DOHH2 (cell line): ENCODE measurements around the gene DCAF4.
"Not testable (repeated sequence)": the region's sequence is repeated elsewhere in the genome, so short reads cannot be mapped to it uniquely, and the experiment has no call there.

Experiments
- H3F3A ChIP-seq: fragments of 200-600 bp; sonication (generic), shearing (Covaris generic); 2 replicates; pipeline ENCODE4 v1.6.0; 2016; ENCODE audit warnings: antibody characterized with exemption, mild to moderate bottlenecking; ENCODE audit not compliant: control insufficient read depth, insufficient read depth
- H3K27ac ChIP-seq: fragments of 200-600 bp; sonication (generic); 2 replicates; pipeline ENCODE4 v1.5.1; 2014; ENCODE audit warnings: low read depth, mild to moderate bottlenecking, low read length, moderate library complexity
- H3K27me3 ChIP-seq: fragments of 200-600 bp; sonication (generic); 2 replicates; pipeline ENCODE4 v1.6.1; 2014; ENCODE audit warnings: mild to moderate bottlenecking, low read length, mixed read lengths; ENCODE audit not compliant: control insufficient read depth
- H3K36me3 ChIP-seq: fragments of 200-600 bp; sonication (generic); 2 replicates; pipeline ENCODE4 v1.6.1; 2014; ENCODE audit warnings: mild to moderate bottlenecking, low read length, moderate library complexity, mixed read lengths; ENCODE audit not compliant: control insufficient read depth
- H3K4me1 ChIP-seq: fragments of 200-600 bp; sonication (generic); 2 replicates; pipeline ENCODE4 v1.6.1; 2014; ENCODE audit warnings: mild to moderate bottlenecking, low read length, mixed read lengths; ENCODE audit not compliant: control insufficient read depth
- H3K4me2 ChIP-seq: fragments of 200-600 bp; sonication (generic); 2 replicates; pipeline ENCODE4 v1.6.0; 2014; ENCODE audit warnings: mild to moderate bottlenecking, low read length, moderate library complexity
- H3K4me3 ChIP-seq: fragments of 200-600 bp; sonication (generic); 2 replicates; pipeline ENCODE4 v1.5.1; 2014; ENCODE audit warnings: mild to moderate bottlenecking, low read length, mixed read lengths
- H3K79me2 ChIP-seq: fragments of 200-600 bp; sonication (generic); 2 replicates; pipeline ENCODE4 v1.6.1; 2014; ENCODE audit warnings: mild to moderate bottlenecking, low read length, mixed read lengths; ENCODE audit not compliant: control insufficient read depth
- H3K9me2 ChIP-seq: fragments of 200-600 bp; sonication (generic); replicated peaks from 2 replicates; pipeline ENCODE4 v1.6.1; 2014; ENCODE audit warnings: mild to moderate bottlenecking, low read length, mixed read lengths; ENCODE audit not compliant: control insufficient read depth
- H3K9me3 ChIP-seq: fragments of 200-600 bp; sonication (generic); 2 replicates; pipeline ENCODE4 v1.6.1; 2014; ENCODE audit warnings: antibody characterized with exemption, low read length, mixed read lengths; ENCODE audit not compliant: control insufficient read depth, insufficient read depth
- H4K20me1 ChIP-seq: fragments of 200-600 bp; sonication (generic); 2 replicates; pipeline ENCODE4 v1.6.0; 2014; ENCODE audit warnings: low read depth, mild to moderate bottlenecking, antibody characterized with exemption, low read length, moderate library complexity; ENCODE audit not compliant: control insufficient read depth, insufficient read depth
- CTCF ChIP-seq: fragments of 200-600 bp; sonication (generic); IDR thresholded peaks from one replicate; pipeline ENCODE4 v1.5.1; 2014; ENCODE audit warnings: antibody characterized with exemption, mild to moderate bottlenecking, low read depth, low read length; ENCODE audit not compliant: poor library complexity, severe bottlenecking
- EZH2phosphoT487 ChIP-seq: fragments of 200-600 bp; sonication (generic); IDR thresholded peaks from 2 replicates; pipeline ENCODE4 v1.6.1; 2017; ENCODE audit warnings: borderline replicate concordance, mild to moderate bottlenecking, antibody characterized with exemption, low read length, moderate library complexity, mixed read lengths

DCAF4 gene

GRCh38 chr14:72999316-72999715 is 73.1 kb downstream of the DCAF4 start:
- no peaks in the 10 kb centered on the region for H3K9me3 ChIP-seq
- TF ChIP-seq CTCF (no peak), EZH2phosphoT487 (no peak)
- H4K20me1 ChIP-seq: no peaks in the 10 kb centered on the region
- H3K27ac ChIP-seq: no peak overlapping the region
- H3K9me2 ChIP-seq: no peaks in the 10 kb centered on the region
- 0 out of 2 replicates have a peak, but pooled peaks cover 3% of the 10 kb centered on the region for H3F3A ChIP-seq
- no peak overlapping the region for H3K4me2 ChIP-seq
- no peaks in the 10 kb centered on the region; the same call in 1 of the 2 replicates for H3K36me3 ChIP-seq
- no peaks in the 10 kb centered on the region for H3K27me3 ChIP-seq
- no peaks in the 10 kb centered on the region for H3K79me2 ChIP-seq
- H3K4me3 ChIP-seq: no peak overlapping the region
- H3K4me1 ChIP-seq: no peaks in the 10 kb centered on the region

- H3K27me3 ChIP-seq: no peaks in the 10 kb centered on the region
- H3K79me2 ChIP-seq: no peaks in the 10 kb centered on the region
- no peaks in the 10 kb centered on the region; the same call in 1 of the 2 replicates for H3K36me3 ChIP-seq
- no peaks in the 10 kb centered on the region for H3K9me3 ChIP-seq
- no peaks in the 10 kb centered on the region for H3K9me2 ChIP-seq
- TF ChIP-seq CTCF: no peak
- no peak for TF ChIP-seq EZH2phosphoT487
- no peaks in the 10 kb centered on the region for H3K4me1 ChIP-seq
- H4K20me1 ChIP-seq: no peaks in the 10 kb centered on the region
- H3F3A ChIP-seq: 0 out of 2 replicates have a peak, but pooled peaks cover 3% of the 10 kb centered on the region
- H3K27ac ChIP-seq: no peak overlapping the region
- no peak overlapping the region for H3K4me3 ChIP-seq
- H3K4me2 ChIP-seq: no peak overlapping the region
These were observed 73.8 kb downstream of the DCAF4 start for GRCh38 chr14:73000073-73000472.

GRCh38 chr14:73003681-73004080 is 77.4 kb downstream of the DCAF4 start:
- no peaks in the 10 kb centered on the region for H3K9me3 ChIP-seq
- no peaks in the 10 kb centered on the region for H3K9me2 ChIP-seq
- no peaks in the 10 kb centered on the region for H3K27me3 ChIP-seq
- no peak overlapping the region for H3K4me3 ChIP-seq
- TF ChIP-seq CTCF (no peak), EZH2phosphoT487 (no peak)
- H3F3A ChIP-seq: 0 out of 2 replicates have a peak, but pooled peaks cover 3% of the 10 kb centered on the region
- no peak overlapping the region for H3K4me2 ChIP-seq
- H3K27ac ChIP-seq: no peak overlapping the region
- no peaks in the 10 kb centered on the region; the same call in 1 of the 2 replicates for H3K36me3 ChIP-seq
- H3K4me1 ChIP-seq: no peaks in the 10 kb centered on the region
- no peaks in the 10 kb centered on the region for H4K20me1 ChIP-seq
- no peaks in the 10 kb centered on the region for H3K79me2 ChIP-seq

- not testable (repeated sequence) for H3K4me3 ChIP-seq, H3K9me2 ChIP-seq, H3K4me2 ChIP-seq, H3F3A ChIP-seq, H3K27ac ChIP-seq, H3K27me3 ChIP-seq, H3K79me2 ChIP-seq, H3K36me3 ChIP-seq, H3K9me3 ChIP-seq, H4K20me1 ChIP-seq, H3K4me1 ChIP-seq
These were observed 78.4 kb downstream of the DCAF4 start for GRCh38 chr14:73004641-73005040.
